K562 (cell line): ENCODE data around the gene SDK1. TPM values are rescaled to one million over a fixed set of nuclear protein-coding genes. Genes with fewer than 3 reads are reported as not detected.

Source experiments
- ATAC-seq: fragments of 200-7000 bp; cut with Tn5 transposase; 3 replicates; pipeline ENCODE4 v1.9.1; 2020; ENCODE audit warnings: moderate library complexity
- BruUV-seq: library from RNA; stranded (reverse); fragments of 400-500 nt; replicated peaks from 2 replicates; lab custom pipeline; 2021; lab: Mats Ljungman, UMichigan
- CTCF ChIA-PET: fragments of 300-600 bp; formaldehyde crosslinking; extraction: SDS; loops from one replicate; lab custom pipeline; 2021; ENCODE audit warnings: low intra/inter-chr PET ratio; lab: Yijun Ruan, JAX
- POLR2A ChIA-PET: fragments of 300-600, 350-650 bp; sonication (Branson Sonifier 250); formaldehyde crosslinking; extraction: SDS; loops from one replicate; lab custom pipeline; 2021; ENCODE audit warnings: antibody characterized with exemption, inconsistent platforms; lab: Yijun Ruan, JAX
- DNase-seq, 4 experiments: peaks; one replicate each; pipeline versions ENCODE4 v3.0.0 to v3.0.0-alpha.2; 2011 to 2018; ENCODE audit warnings: low spot score in 3 of 4, mixed read lengths in 3 of 4; ENCODE audit errors: extremely low read depth in 1 of 4
- FAIRE-seq: peaks from 2 replicates; lab custom pipeline; 2011; peaks lifted over from hg19 to GRCh38; lab: Jason Lieb, UNC
- H2AFZ ChIP-seq: 2 replicates; pipeline ENCODE4 v1.6.0; 2011; ENCODE audit warnings: low read depth, low read length, control low read depth, inconsistent platforms
- H3K27ac ChIP-seq: fragments of 200-600 bp; 3 replicates; pipeline ENCODE4 v1.8.0; 2011; ENCODE audit warnings: low read depth, mild to moderate bottlenecking, control low read depth, inconsistent platforms, low read length, moderate library complexity, mixed read lengths; ENCODE audit errors: extremely low read depth
- H3K27me3 ChIP-seq, 2 experiments: fragments of 300-600 bp in 1 of 2; 2 replicates in 1 of 2; 3 replicates in 1 of 2; pipeline versions ENCODE4 v1.6.0 to v1.8.0; 2011; ENCODE audit warnings: inconsistent platforms in 2 of 2, low read length in 2 of 2, mild to moderate bottlenecking in 1 of 2, mixed read lengths in 1 of 2, moderate library complexity in 1 of 2; ENCODE audit not compliant: control insufficient read depth in 2 of 2, insufficient read depth in 2 of 2
- H3K36me3 ChIP-seq: fragments of 300-600 bp; 3 replicates; pipeline ENCODE4 v1.8.0; 2011; ENCODE audit warnings: mild to moderate bottlenecking, low read length, inconsistent platforms; ENCODE audit not compliant: control insufficient read depth, insufficient read depth
- H3K4me1 ChIP-seq, 2 experiments: fragments of 200-600 bp in 1 of 2; replicated peaks in 1 of 2; 2 replicates in 1 of 2; 3 replicates in 1 of 2; pipeline versions ENCODE4 v1.5.1 to v1.8.0; 2011; ENCODE audit warnings: inconsistent platforms in 2 of 2, low read length in 2 of 2, mild to moderate bottlenecking in 1 of 2, mixed read lengths in 1 of 2, moderate library complexity in 1 of 2; ENCODE audit not compliant: control insufficient read depth in 2 of 2, insufficient read depth in 2 of 2
- H3K4me2 ChIP-seq: 2 replicates; pipeline ENCODE4 v1.6.1; 2011; ENCODE audit warnings: low read length, control low read depth, inconsistent platforms, mixed read lengths; ENCODE audit not compliant: insufficient read depth
- H3K4me3 ChIP-seq: fragments of 200-600 bp; sonication (generic), shearing (Covaris generic); 2 replicates; pipeline ENCODE4 v1.5.1; 2016; ENCODE audit warnings: control low read depth, inconsistent platforms
- H3K79me2 ChIP-seq: fragments of 200-600 bp; 3 replicates; pipeline ENCODE4 v1.8.0; 2011; ENCODE audit warnings: low read length, inconsistent platforms; ENCODE audit not compliant: control insufficient read depth, insufficient read depth
- H3K9ac ChIP-seq, 2 experiments: 2 replicates each; pipeline versions ENCODE4 v1.6.0 to v1.6.1; 2011; ENCODE audit warnings: low read depth in 2 of 2, low read length in 2 of 2, control low read depth in 1 of 2, inconsistent platforms in 1 of 2, mild to moderate bottlenecking in 1 of 2, mixed read lengths in 1 of 2; ENCODE audit not compliant: insufficient read depth in 1 of 2
- H3K9me1 ChIP-seq: one replicate; pipeline ENCODE4 v1.6.0; 2011; ENCODE audit warnings: inconsistent platforms, mild to moderate bottlenecking, low read length, moderate library complexity; ENCODE audit not compliant: control insufficient read depth, insufficient read depth
- H3K9me3 ChIP-seq: replicated peaks from 2 replicates; pipeline ENCODE4 v1.5.1; 2011; ENCODE audit warnings: low read depth, low read length, inconsistent platforms; ENCODE audit not compliant: control insufficient read depth, insufficient read depth
- H4K20me1 ChIP-seq: replicated peaks from 2 replicates; pipeline ENCODE4 v1.6.1; 2011; ENCODE audit warnings: low read length, inconsistent platforms, mixed read lengths; ENCODE audit not compliant: control insufficient read depth, insufficient read depth
- ARID1B ChIP-seq: fragments of 450-650 bp; IDR thresholded peaks from 2 replicates; pipeline ENCODE4 v1.6.1; 2016; ENCODE audit warnings: antibody characterized with exemption, mild to moderate bottlenecking, inconsistent platforms
- DACH1 ChIP-seq: fragments of 450-650 bp; IDR thresholded peaks from 2 replicates; pipeline ENCODE4 v1.6.1; 2018; ENCODE audit not compliant: partially characterized antibody
- HDAC2 ChIP-seq: fragments of 450-650 bp; IDR thresholded peaks from 2 replicates; pipeline ENCODE4 v1.6.1; 2016; ENCODE audit warnings: mild to moderate bottlenecking
- HSF4 ChIP-seq: fragments of 250-450 bp; sonication (Bioruptor Pico); IDR thresholded peaks from 2 replicates; pipeline ENCODE4 v2.1.2; 2022; ENCODE audit warnings: mild to moderate bottlenecking, moderate library complexity, borderline replicate concordance
- MCM2 ChIP-seq: fragments of 450-650 bp; IDR thresholded peaks from 2 replicates; pipeline ENCODE4 v1.6.1; 2017; ENCODE audit warnings: low read depth, mild to moderate bottlenecking
- MYC ChIP-seq, 2 experiments: fragments of 250-450 bp in 1 of 2; sonication (Bioruptor Pico) in 1 of 2; IDR thresholded peaks; 2 replicates each; pipeline versions ENCODE4 v1.5.1 to v1.6.1; 2012 to 2021; ENCODE audit warnings: low read depth in 2 of 2, borderline replicate concordance in 1 of 2, improper control_type of control experiment in 1 of 2, low read length in 1 of 2, mild to moderate bottlenecking in 1 of 2, moderate library complexity in 1 of 2
- NCOR1 ChIP-seq: fragments of 450-650 bp; IDR thresholded peaks from 2 replicates; pipeline ENCODE4 v1.6.1; 2016; ENCODE audit warnings: mild to moderate bottlenecking, moderate library complexity
- TAF15 ChIP-seq: fragments of 200-400 bp; formaldehyde crosslinking; IDR thresholded peaks from 2 replicates; pipeline ENCODE4 v1.6.1; 2017; ENCODE audit warnings: mild to moderate bottlenecking, low read depth, low read length, moderate library complexity
- TSC22D4 ChIP-seq: fragments of 450-650 bp; IDR thresholded peaks from 2 replicates; pipeline ENCODE4 v1.6.1; 2016; ENCODE audit warnings: missing genetic modification characterization, missing biosample characterization, control low read depth
- ZNF696 ChIP-seq: fragments of 250-450 bp; sonication (Bioruptor Pico); conservative IDR thresholded peaks from 2 replicates; pipeline ENCODE4 v1.4.0; 2020; ENCODE audit warnings: mild to moderate bottlenecking, moderate library complexity
- WGBS: fragments of 100-300 bp; shearing (Covaris generic); methylation state at CpG from one replicate; pipeline ENCODE4 v1.1.6; 2016; ENCODE audit warnings: low coverage, mixed read lengths; ENCODE audit not compliant: insufficient coverage; ENCODE audit errors: missing lambda C conversion rate; 5-methylcytosine and 5-hydroxymethylcytosine counted together
- in situ Hi-C: fragments of 300-500 bp; cut with MboI; formaldehyde crosslinking; loops from 4 replicates; pipeline ENCODE4 v1.15.0; 2018; ENCODE audit warnings: inconsistent platforms, mixed read lengths
- intact Hi-C: fragments of 100-400 bp; cut with micrococcal nuclease; formaldehyde crosslinking; loops from 2 replicates; pipeline ENCODE4 v1.14.2; 2022
- polyA plus RNA-seq, 8 experiments: library from polyadenylated mRNA; depleted of rRNA in 4 of 8; stranded (reverse) in 5 of 8; unstranded in 3 of 8; fragments of >200 nt; fragmentation: Nextera tagmentation in 2 of 8; fragmentation: Illumina TruSeq in 1 of 8; extraction: Ambion mirVana in 2 of 8; extraction: Trizol in 1 of 8; gene quantifications; 2 replicates each; pipeline versions ENCODE4 v1.2.1 to v1.2.3, GENCODE V29; 2011 to 2014; ENCODE audit warnings: inconsistent platforms in 1 of 8, missing spikeins in 1 of 8
- total RNA-seq, 7 experiments: library from RNA; depleted of rRNA in 6 of 7; stranded (reverse); fragments of >200 nt in 6 of 7; fragmentation: Illumina TruSeq in 2 of 7; extraction: Trizol in 2 of 7; gene quantifications; 2 replicates each; pipeline versions ENCODE4 v1.2.1 to v1.2.3, GENCODE V29; 2011 to 2021; ENCODE audit warnings: low replicate concordance in 1 of 7
- TF ChIP-seq, protein P1 (sequence below): fragments of 250-450 bp; sonication (Bioruptor Pico); IDR thresholded peaks from 2 replicates; pipeline ENCODE4 v1.6.1; 2021; ENCODE audit warnings: mild to moderate bottlenecking
- TF ChIP-seq, protein P2 (sequence below): sonication (generic); formaldehyde crosslinking; IDR thresholded peaks from 2 replicates; pipeline ENCODE4 v1.9.0; 2022; ENCODE audit warnings: mild to moderate bottlenecking, missing genetic modification reagents
- TF ChIP-seq, protein P3 (sequence below): sonication (generic); formaldehyde crosslinking; IDR thresholded peaks from 2 replicates; pipeline ENCODE4 v1.8.0; 2022; ENCODE audit warnings: mild to moderate bottlenecking, missing genetic modification reagents
- TF ChIP-seq, protein P4 (sequence below): IDR thresholded peaks from 2 replicates; pipeline ENCODE4 v1.6.1; 2011; ENCODE audit warnings: borderline replicate concordance, low read depth, mild to moderate bottlenecking, moderate library complexity, low read length; ENCODE audit not compliant: insufficient read depth, poor library complexity, severe bottlenecking

Gene SDK1
- total and polyA plus RNA-seq, 9 of the 15 experiments (the other 6 are each of a cell fraction or from before 2014, with no cell fraction given), result 0.16 TPM; not detected in 8

DNA sequence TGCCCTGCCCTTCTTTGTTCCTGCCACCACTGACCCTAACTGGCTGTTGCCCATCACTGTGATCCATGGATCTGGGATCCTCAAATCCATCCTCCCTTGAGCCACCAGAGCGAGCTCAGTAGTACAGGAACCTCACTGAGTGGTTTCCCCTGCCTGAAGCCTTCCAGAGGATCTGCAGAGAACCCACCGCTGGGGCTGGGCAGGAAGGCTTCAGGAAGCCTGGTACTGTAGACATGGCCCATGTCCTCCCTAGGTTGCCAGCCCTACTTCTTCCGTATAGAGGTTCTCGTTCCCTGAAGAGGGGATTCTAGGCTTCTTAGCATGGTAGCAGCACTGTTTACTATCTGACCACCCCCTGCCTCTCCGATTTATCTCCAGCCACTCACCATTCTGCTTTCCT, 693.7 kb downstream of the SDK1 start (continued):
- TF ChIP-seq HDAC2, result no peak
- TF ChIP-seq, protein P1, sequence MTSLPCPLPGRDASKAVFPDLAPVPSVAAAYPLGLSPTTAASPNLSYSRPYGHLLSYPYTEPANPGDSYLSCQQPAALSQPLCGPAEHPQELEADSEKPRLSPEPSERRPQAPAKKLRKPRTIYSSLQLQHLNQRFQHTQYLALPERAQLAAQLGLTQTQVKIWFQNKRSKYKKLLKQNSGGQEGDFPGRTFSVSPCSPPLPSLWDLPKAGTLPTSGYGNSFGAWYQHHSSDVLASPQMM (CRISPR knock-in tag), result no peak
- TF ChIP-seq TAF15, result no peak
- TF ChIP-seq, protein P2, sequence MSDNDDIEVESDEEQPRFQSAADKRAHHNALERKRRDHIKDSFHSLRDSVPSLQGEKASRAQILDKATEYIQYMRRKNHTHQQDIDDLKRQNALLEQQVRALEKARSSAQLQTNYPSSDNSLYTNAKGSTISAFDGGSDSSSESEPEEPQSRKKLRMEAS (CRISPR knock-in tag), result no peak
- no peak for TF ChIP-seq NCOR1
- no peak for TF ChIP-seq ZNF696 (CRISPR knock-in tag)

DNA sequence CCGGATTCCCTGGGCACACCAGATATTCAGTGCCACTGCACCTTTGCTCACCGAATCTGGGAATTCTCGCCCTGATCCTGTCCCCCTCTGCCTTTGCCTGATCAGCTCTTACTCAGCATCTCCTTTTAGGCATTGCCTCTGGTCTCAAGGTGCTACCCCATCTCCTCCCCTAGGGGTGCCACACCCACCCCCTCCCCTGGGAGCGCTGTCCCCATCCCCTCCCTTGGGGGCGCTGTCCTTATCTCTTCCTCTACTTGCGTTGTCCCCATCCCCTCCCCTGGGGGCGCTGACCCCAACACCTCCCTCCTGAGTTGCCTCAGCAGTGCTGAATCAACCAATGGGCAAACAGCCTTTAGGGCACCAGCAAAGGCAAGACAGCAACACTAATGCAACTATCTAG, 694.1 kb downstream of the SDK1 start:
- intact Hi-C loops, result no loop called here
- peaks cover 7 to 47% of the 10 kb centered on the region in 2 experiments for H3K27me3 ChIP-seq
- CTCF ChIA-PET, result no interaction called here
- TF ChIP-seq MCM2 (no peak), DACH1 (no peak), ARID1B (no peak), MYC (IDR thresholded peaks at IDR 0.05; ENCODE audit: low read depth, low read length) (no peak), MYC (CRISPR knock-in tag; IDR thresholded peaks at IDR 0.05; ENCODE audit: borderline replicate concordance, low read depth) (no peak), HSF4 (no peak), TSC22D4 (tag) (no peak)
- TF ChIP-seq, protein P3, sequence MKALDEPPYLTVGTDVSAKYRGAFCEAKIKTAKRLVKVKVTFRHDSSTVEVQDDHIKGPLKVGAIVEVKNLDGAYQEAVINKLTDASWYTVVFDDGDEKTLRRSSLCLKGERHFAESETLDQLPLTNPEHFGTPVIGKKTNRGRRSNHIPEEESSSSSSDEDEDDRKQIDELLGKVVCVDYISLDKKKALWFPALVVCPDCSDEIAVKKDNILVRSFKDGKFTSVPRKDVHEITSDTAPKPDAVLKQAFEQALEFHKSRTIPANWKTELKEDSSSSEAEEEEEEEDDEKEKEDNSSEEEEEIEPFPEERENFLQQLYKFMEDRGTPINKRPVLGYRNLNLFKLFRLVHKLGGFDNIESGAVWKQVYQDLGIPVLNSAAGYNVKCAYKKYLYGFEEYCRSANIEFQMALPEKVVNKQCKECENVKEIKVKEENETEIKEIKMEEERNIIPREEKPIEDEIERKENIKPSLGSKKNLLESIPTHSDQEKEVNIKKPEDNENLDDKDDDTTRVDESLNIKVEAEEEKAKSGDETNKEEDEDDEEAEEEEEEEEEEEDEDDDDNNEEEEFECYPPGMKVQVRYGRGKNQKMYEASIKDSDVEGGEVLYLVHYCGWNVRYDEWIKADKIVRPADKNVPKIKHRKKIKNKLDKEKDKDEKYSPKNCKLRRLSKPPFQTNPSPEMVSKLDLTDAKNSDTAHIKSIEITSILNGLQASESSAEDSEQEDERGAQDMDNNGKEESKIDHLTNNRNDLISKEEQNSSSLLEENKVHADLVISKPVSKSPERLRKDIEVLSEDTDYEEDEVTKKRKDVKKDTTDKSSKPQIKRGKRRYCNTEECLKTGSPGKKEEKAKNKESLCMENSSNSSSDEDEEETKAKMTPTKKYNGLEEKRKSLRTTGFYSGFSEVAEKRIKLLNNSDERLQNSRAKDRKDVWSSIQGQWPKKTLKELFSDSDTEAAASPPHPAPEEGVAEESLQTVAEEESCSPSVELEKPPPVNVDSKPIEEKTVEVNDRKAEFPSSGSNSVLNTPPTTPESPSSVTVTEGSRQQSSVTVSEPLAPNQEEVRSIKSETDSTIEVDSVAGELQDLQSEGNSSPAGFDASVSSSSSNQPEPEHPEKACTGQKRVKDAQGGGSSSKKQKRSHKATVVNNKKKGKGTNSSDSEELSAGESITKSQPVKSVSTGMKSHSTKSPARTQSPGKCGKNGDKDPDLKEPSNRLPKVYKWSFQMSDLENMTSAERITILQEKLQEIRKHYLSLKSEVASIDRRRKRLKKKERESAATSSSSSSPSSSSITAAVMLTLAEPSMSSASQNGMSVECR (CRISPR knock-in tag), result no peak
- TF ChIP-seq, protein P4, sequence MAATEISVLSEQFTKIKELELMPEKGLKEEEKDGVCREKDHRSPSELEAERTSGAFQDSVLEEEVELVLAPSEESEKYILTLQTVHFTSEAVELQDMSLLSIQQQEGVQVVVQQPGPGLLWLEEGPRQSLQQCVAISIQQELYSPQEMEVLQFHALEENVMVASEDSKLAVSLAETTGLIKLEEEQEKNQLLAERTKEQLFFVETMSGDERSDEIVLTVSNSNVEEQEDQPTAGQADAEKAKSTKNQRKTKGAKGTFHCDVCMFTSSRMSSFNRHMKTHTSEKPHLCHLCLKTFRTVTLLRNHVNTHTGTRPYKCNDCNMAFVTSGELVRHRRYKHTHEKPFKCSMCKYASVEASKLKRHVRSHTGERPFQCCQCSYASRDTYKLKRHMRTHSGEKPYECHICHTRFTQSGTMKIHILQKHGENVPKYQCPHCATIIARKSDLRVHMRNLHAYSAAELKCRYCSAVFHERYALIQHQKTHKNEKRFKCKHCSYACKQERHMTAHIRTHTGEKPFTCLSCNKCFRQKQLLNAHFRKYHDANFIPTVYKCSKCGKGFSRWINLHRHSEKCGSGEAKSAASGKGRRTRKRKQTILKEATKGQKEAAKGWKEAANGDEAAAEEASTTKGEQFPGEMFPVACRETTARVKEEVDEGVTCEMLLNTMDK, result peak; percentile 50

More for the DNA sequence above, 694.1 kb downstream of the SDK1 start:
- H3K4me3 ChIP-seq, result no peak overlapping the region
- 3% methylated on average over 5 of the region's 7 CpGs for WGBS
- H3K9me1 ChIP-seq, result no peaks in the 10 kb centered on the region
- ATAC-seq (peak; percentile 93), DNase-seq (peak; percentile 25 to 83 (median 69)), FAIRE-seq (no peak)
- H3K9me3 ChIP-seq, result no peaks in the 10 kb centered on the region
- no peaks in the 10 kb centered on the region; the same call in 1 of the 2 replicates for H4K20me1 ChIP-seq
- no peak overlapping the region for H3K4me2 ChIP-seq
- H2AFZ ChIP-seq, result no peak overlapping the region
- BruUV-seq, result no TSS peak
- no peaks in the 10 kb centered on the region for H3K79me2 ChIP-seq
- in situ Hi-C loops, result no loop called here
- no peak overlapping the region for H3K27ac ChIP-seq
- H3K36me3 ChIP-seq, result no peaks in the 10 kb centered on the region
- H3K9ac ChIP-seq, result no peak overlapping the region
- H3K4me1 ChIP-seq, result no peaks in the 10 kb centered on the region
- POLR2A ChIA-PET, result interaction anchor here (0.5 kb wide), 1 partner anchor 194 kb away, joined by 3 read pairs; no protein-coding TSS in a partner anchor
